BLaER1 (cell line): ENCODE results near the gene CFD.
"Not testable (repeated sequence)": the region's sequence is repeated elsewhere in the genome, so short reads cannot be mapped to it uniquely, and the experiment has no call there.

Source experiments
- H3K27ac ChIP-seq: shearing (Covaris generic); formaldehyde crosslinking; 2 replicates; pipeline ENCODE4 v1.8.1; 2022
- H3K27me3 ChIP-seq: shearing (Covaris generic); formaldehyde crosslinking; 2 replicates; pipeline ENCODE4 v1.8.1; 2022
- H3K36me3 ChIP-seq: shearing (Covaris generic); formaldehyde crosslinking; 2 replicates; pipeline ENCODE4 v1.8.1; 2022
- H3K4me1 ChIP-seq: shearing (Covaris generic); formaldehyde crosslinking; 2 replicates; pipeline ENCODE4 v1.8.1; 2022
- H3K4me2 ChIP-seq: shearing (Covaris generic); formaldehyde crosslinking; 2 replicates; pipeline ENCODE4 v1.8.1; 2022
- H3K4me3 ChIP-seq: shearing (Covaris generic); formaldehyde crosslinking; 2 replicates; pipeline ENCODE4 v1.8.1; 2022
- H3K9ac ChIP-seq: shearing (Covaris generic); formaldehyde crosslinking; 2 replicates; pipeline ENCODE4 v1.8.1; 2022
- H3K9me3 ChIP-seq: shearing (Covaris generic); formaldehyde crosslinking; 2 replicates; pipeline ENCODE4 v1.8.1; 2022
- H4K20me1 ChIP-seq: shearing (Covaris generic); formaldehyde crosslinking; 2 replicates; pipeline ENCODE4 v1.8.1; 2022
- Cebpa-rat ChIP-seq: shearing (Covaris generic); IDR thresholded peaks from 2 replicates; pipeline ENCODE4 v1.8.1; 2022

The CFD gene

GRCh38 chr19:876780-877314 lies 17.4 kb downstream of the CFD start:
- no peak for TF ChIP-seq Cebpa-rat
- Histone ChIP-seq H3K4me1 (peaks cover 20% of the 10 kb centered on the region), H3K36me3 (peaks cover 69% of the 10 kb centered on the region), H3K27me3 (no peaks in the 10 kb centered on the region), H3K9ac (no peak overlapping the region), H3K4me2 (no peak overlapping the region), H4K20me1 (peaks cover 46% of the 10 kb centered on the region), H3K9me3 (no peaks in the 10 kb centered on the region), H3K4me3 (no peak overlapping the region), H3K27ac (no peak overlapping the region)

- not testable (repeated sequence) for H3K4me2 ChIP-seq, H3K27ac ChIP-seq, H3K9me3 ChIP-seq, H3K4me3 ChIP-seq, H3K9ac ChIP-seq, H3K27me3 ChIP-seq
- H4K20me1 ChIP-seq, result peaks cover 49% of the 10 kb centered on the region
- peaks cover 82% of the 10 kb centered on the region for H3K36me3 ChIP-seq
- peaks cover 13% of the 10 kb centered on the region for H3K4me1 ChIP-seq
Measured at GRCh38 chr19:877992-878660, 18.7 kb downstream of the CFD start.

DNA sequence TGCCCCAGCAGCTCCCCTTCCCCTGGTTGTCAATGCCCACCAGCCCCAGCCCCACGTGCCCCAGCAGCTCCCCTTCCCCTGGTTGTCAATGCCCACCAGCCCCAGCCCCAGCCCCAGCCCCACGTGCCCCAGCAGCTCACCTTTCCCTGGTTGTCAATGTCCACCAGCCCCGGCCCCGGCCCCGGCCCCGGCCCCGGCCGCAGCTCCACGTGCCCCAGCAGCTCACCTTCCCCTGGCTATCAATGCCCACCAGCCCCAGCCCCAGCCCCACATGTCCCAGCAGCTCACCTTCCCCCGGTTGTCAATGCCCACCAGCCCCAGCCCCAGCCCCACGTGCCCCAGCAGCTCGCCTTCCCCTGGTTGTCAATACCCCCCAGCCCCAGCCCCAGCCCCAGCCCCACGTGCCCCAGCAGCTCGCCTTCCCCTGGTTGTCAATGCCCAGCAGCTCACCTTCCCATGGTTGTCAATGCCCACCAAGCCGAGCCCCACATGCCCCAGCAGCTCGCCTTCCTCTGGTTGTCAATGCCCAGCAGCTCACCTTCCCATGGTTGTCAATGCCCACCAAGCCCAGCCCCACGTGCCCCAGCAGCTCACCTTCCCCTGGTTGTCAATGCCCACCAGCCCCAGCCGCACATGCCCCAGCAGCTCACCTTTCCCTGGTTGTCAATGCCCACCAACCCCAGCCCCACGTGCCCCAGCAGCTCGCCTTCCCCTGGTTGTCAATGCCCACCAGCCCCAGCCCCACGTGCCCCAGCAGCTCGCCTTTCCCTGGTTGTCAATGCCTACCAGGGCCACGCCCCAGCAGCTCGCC lies 19.5 kb downstream of the CFD start:
- peaks cover 84% of the 10 kb centered on the region for H3K36me3 ChIP-seq
- H3K9ac ChIP-seq, H3K27me3 ChIP-seq, H3K4me3 ChIP-seq, H3K27ac ChIP-seq, H3K9me3 ChIP-seq, H3K4me1 ChIP-seq, H3K4me2 ChIP-seq: not testable (repeated sequence)
- H4K20me1 ChIP-seq, result peaks cover 42% of the 10 kb centered on the region

DNA sequence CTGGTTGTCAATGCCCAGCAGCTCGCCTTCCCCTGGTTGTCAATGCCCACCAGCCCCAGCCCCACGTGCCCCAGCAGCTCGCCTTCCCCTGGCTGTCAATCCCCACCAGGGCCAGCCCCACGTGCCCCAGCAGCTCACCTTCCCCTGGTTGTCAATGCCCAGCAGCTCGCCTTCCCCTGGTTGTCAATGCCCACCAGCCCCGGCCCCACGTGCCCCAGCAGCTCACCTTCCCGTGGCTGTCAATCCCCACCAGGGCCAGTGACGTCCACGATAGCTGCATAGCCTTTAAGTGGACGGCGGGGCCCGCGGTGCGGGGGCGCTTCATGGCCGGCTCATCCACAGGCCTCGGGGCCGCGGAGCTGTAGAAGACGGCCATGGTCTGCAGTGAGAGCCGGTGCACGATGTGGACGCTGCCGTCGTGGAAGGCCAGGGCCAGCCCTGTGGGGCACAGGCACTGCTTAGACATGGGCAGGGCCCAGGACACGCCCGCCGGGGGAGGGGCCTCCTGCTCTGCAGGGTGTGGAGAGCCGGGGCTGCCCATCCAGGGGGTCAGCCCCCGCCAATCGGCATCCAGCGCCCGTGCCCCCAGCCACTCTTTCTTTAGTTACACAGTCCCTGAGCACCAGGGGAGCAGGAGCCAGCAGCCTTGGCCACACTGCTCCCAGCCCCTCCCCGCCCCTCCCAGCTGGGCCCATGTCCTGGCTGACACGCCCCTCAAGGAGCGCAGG lies 20.4 kb downstream of the CFD start:
- TF ChIP-seq Cebpa-rat, result no peak
- Histone ChIP-seq H3K9ac (no peak overlapping the region), H3K4me3 (no peak overlapping the region), H3K27ac (no peak overlapping the region), H3K9me3 (no peaks in the 10 kb centered on the region), H3K27me3 (no peaks in the 10 kb centered on the region), H3K4me2 (no peak overlapping the region), H3K4me1 (no peaks in the 10 kb centered on the region), H3K36me3 (peaks cover 84% of the 10 kb centered on the region), H4K20me1 (peaks cover 37% of the 10 kb centered on the region)

DNA sequence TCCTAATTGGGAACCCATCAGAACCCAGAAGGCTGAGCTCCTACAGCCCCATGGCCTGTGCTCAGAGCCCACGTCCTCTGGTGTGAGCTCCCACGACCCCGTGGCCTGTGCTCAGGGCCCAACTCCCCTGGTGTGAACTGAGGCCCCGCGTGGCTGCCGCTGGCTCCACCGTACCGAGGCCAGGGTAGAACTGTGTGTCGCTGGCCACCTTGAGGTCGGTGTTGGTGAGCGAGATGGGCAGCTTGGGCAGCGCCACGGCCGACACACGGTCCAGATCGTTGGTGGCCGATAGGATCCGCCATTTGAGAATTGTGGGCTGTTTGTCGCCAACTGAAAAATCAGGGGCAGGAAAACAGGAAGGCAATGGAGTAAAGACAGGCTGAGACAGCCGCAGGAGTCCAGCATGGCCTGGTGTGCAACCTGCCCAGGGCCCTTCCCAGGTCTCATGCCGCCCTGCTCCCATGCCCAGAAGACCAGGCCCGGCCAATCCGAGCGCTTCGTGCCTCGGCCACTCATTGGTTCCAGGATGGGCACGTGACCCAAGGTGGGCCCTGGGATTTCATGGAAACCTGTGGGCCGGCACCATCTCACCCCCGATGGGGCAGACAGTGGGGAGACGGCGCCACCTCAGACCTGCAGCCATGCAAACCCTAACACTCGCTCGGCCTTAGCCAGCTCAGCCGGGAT lies 22.1 kb downstream of the CFD start:
- peaks cover 39% of the 10 kb centered on the region for H4K20me1 ChIP-seq
- H3K36me3 ChIP-seq, result peaks cover 84% of the 10 kb centered on the region
- H3K4me2 ChIP-seq, result no peak overlapping the region

GRCh38 chr19:882871-883497 lies 23.5 kb downstream of the CFD start:
- no peak for TF ChIP-seq Cebpa-rat
- Histone ChIP-seq H3K4me1 (no peaks in the 10 kb centered on the region), H3K4me2 (no peak overlapping the region), H3K9ac (no peak overlapping the region), H4K20me1 (peaks cover 42% of the 10 kb centered on the region), H3K27me3 (no peaks in the 10 kb centered on the region), H3K4me3 (no peak overlapping the region), H3K27ac (no peak overlapping the region), H3K36me3 (peaks cover 90% of the 10 kb centered on the region), H3K9me3 (no peaks in the 10 kb centered on the region)

More for the DNA sequence above, 22.1 kb downstream of the CFD start:
- TF ChIP-seq Cebpa-rat, result no peak
- Histone ChIP-seq H3K4me3 (no peak overlapping the region), H3K27ac (no peak overlapping the region), H3K9ac (no peak overlapping the region), H3K9me3 (no peaks in the 10 kb centered on the region), H3K4me1 (no peaks in the 10 kb centered on the region), H3K27me3 (no peaks in the 10 kb centered on the region)

GRCh38 chr19:883661-884211 lies 24.3 kb downstream of the CFD start:
- H4K20me1 ChIP-seq, result peaks cover 47% of the 10 kb centered on the region
- no peak for TF ChIP-seq Cebpa-rat
- H3K4me2 ChIP-seq, result no peak overlapping the region
- H3K9me3 ChIP-seq, result no peaks in the 10 kb centered on the region
- no peak overlapping the region for H3K4me3 ChIP-seq
- no peaks in the 10 kb centered on the region for H3K27me3 ChIP-seq
- H3K27ac ChIP-seq, result no peak overlapping the region
- H3K4me1 ChIP-seq, result no peaks in the 10 kb centered on the region
- H3K9ac ChIP-seq, result no peak overlapping the region
- peaks cover 97% of the 10 kb centered on the region for H3K36me3 ChIP-seq

GRCh38 chr19:884420-885211 lies 25.2 kb downstream of the CFD start:
- Histone ChIP-seq H3K36me3 (peaks cover 100% of the 10 kb centered on the region), H3K27me3 (no peaks in the 10 kb centered on the region), H4K20me1 (peaks cover 56% of the 10 kb centered on the region), H3K9me3 (no peaks in the 10 kb centered on the region), H3K27ac (no peak overlapping the region), H3K9ac (no peak overlapping the region; the same call in 1 of the 2 replicates), H3K4me2 (no peak overlapping the region), H3K4me3 (no peak overlapping the region), H3K4me1 (no peaks in the 10 kb centered on the region)
- no peak for TF ChIP-seq Cebpa-rat
